ENCODE results near the gene CDH8.

CDH8 gene

GRCh38 chr16:61879306-61879705 is 156.9 kb downstream of the CDH8 start:
- Histone ChIP-seq H3K36me3 (ENCODE audit: control insufficient read depth, insufficient read depth, low read length) (no peaks in the 10 kb centered on the region), H3K27ac (ENCODE audit: insufficient read depth, low read depth, low read length, poor library complexity, severe bottlenecking) (no peak overlapping the region), H3K27me3 (ENCODE audit: control insufficient read depth, insufficient read depth, low read length, poor library complexity, severe bottlenecking) (no peaks in the 10 kb centered on the region), H3K9me3 (ENCODE audit: control insufficient read depth, low read length) (no peaks in the 10 kb centered on the region), H3K4me1 (ENCODE audit: control insufficient read depth, insufficient read depth, low read length) (no peaks in the 10 kb centered on the region), H3K4me3 (ENCODE audit: insufficient read depth, low read depth, low read length) (no peak overlapping the region)
- WGBS, 2 experiments, result 94 to 96% methylated on average over 3 of the region's 3 CpGs

- H3K27me3 ChIP-seq (ENCODE audit: control insufficient read depth, insufficient read depth, low read length, poor library complexity, severe bottlenecking), result no peaks in the 10 kb centered on the region
- no peaks in the 10 kb centered on the region for H3K36me3 ChIP-seq (ENCODE audit: control insufficient read depth, insufficient read depth, low read length)
- H3K4me1 ChIP-seq (ENCODE audit: control insufficient read depth, insufficient read depth, low read length), result no peaks in the 10 kb centered on the region
- no peak overlapping the region for H3K4me3 ChIP-seq (ENCODE audit: insufficient read depth, low read depth, low read length)
- H3K27ac ChIP-seq (ENCODE audit: insufficient read depth, low read depth, low read length, poor library complexity, severe bottlenecking), result no peak overlapping the region
- WGBS, 2 experiments, result 100% methylated on average over 1 of the region's 1 CpG
- no peaks in the 10 kb centered on the region for H3K9me3 ChIP-seq (ENCODE audit: control insufficient read depth, low read length)
These were observed 158.8 kb downstream of the CDH8 start for GRCh38 chr16:61877436-61877835.

DNA sequence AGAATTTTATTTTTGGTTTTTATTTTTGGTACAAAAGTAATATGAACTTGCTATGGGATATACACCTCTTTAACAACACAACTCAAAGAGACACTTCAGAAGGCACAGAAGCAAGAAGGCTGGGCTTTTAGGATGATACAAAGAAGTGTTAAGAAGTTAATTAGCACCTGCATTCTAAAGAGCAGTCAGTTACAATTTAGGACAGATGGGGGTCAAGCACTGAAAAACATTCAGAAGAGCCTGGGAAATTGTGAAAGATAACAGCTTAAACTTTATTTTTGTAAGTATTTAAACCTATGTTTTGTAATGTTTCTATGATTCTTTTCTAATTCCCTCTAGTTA is 163.5 kb downstream of the CDH8 start:
- no peak overlapping the region for H3K4me3 ChIP-seq (ENCODE audit: insufficient read depth, low read depth, low read length)
- no peaks in the 10 kb centered on the region for H3K4me1 ChIP-seq (ENCODE audit: control insufficient read depth, insufficient read depth, low read length)
- H3K9me3 ChIP-seq (ENCODE audit: control insufficient read depth, low read length), result no peaks in the 10 kb centered on the region
- H3K27ac ChIP-seq (ENCODE audit: insufficient read depth, low read depth, low read length, poor library complexity, severe bottlenecking), result no peak overlapping the region
- no peaks in the 10 kb centered on the region for H3K27me3 ChIP-seq (ENCODE audit: control insufficient read depth, insufficient read depth, low read length, poor library complexity, severe bottlenecking)
- no peaks in the 10 kb centered on the region for H3K36me3 ChIP-seq (ENCODE audit: control insufficient read depth, insufficient read depth, low read length)

GRCh38 chr16:61871837-61872777 is 164.1 kb downstream of the CDH8 start:
- H3K36me3 ChIP-seq (ENCODE audit: control insufficient read depth, insufficient read depth, low read length), result no peaks in the 10 kb centered on the region
- WGBS, 2 experiments, result 64 to 70% methylated on average over 4 to 5 of the region's 6 CpGs
- H3K27me3 ChIP-seq (ENCODE audit: control insufficient read depth, insufficient read depth, low read length, poor library complexity, severe bottlenecking), result no peaks in the 10 kb centered on the region
- H3K9me3 ChIP-seq (ENCODE audit: control insufficient read depth, low read length), result no peaks in the 10 kb centered on the region
- H3K27ac ChIP-seq (ENCODE audit: insufficient read depth, low read depth, low read length, poor library complexity, severe bottlenecking), result no peak overlapping the region
- peaks cover 5% of the 10 kb centered on the region for H3K4me1 ChIP-seq (ENCODE audit: control insufficient read depth, insufficient read depth, low read length)
- H3K4me3 ChIP-seq (ENCODE audit: insufficient read depth, low read depth, low read length), result no peak overlapping the region

DNA sequence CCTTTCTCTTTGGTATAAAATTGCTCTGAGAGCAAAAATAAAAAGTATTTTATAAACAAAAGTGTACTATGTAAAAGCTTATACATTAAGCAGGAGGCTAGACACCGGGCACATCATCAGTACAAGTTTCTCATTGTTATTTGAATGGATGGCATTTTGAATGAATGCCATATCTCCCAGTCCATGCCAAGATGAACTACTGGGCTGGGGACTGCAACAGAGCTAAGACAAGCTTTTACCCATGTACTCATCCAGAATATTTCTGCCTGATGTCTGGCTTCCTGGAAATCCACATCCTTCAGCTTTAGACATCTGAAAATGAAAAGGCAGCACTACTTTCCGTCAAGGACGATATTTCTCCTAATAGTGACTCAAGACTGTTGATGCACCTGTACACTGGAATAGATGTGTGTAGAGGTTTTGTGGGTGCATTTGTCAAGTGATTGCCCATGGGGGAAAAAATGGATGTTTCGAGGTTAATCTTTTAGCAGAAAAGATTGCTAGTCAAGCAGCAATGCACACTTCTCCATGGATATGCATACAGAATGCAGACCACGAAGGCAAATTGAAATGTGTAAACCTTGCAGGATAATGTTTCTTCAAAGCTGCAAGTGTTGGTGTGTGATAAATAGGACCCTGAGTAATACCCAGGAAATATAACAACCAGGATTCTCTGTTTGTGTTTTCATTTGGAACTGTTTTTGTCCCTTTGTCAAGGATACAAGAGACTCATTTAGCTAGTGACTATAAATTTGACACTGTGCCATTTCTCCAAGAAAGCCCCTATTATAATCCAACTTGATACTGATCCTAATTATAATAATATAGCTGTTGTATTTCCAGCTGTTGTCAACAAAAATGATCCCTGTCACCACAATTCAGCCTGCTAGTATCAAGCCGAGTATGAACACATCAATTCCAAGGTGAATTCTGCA is 173.8 kb downstream of the CDH8 start:
- Histone ChIP-seq H3K4me1 (ENCODE audit: control insufficient read depth, insufficient read depth, low read length) (peaks cover 8% of the 10 kb centered on the region), H3K36me3 (ENCODE audit: control insufficient read depth, insufficient read depth, low read length) (no peaks in the 10 kb centered on the region), H3K9me3 (ENCODE audit: control insufficient read depth, low read length) (no peaks in the 10 kb centered on the region), H3K4me3 (ENCODE audit: insufficient read depth, low read depth, low read length) (no peak overlapping the region), H3K27me3 (ENCODE audit: control insufficient read depth, insufficient read depth, low read length, poor library complexity, severe bottlenecking) (no peaks in the 10 kb centered on the region), H3K27ac (ENCODE audit: insufficient read depth, low read depth, low read length, poor library complexity, severe bottlenecking) (no peak overlapping the region)
- 95 to 97% methylated on average over 6 of the region's 6 CpGs for WGBS, 2 experiments

- Histone ChIP-seq H3K36me3 (ENCODE audit: control insufficient read depth, insufficient read depth, low read length) (no peaks in the 10 kb centered on the region), H3K4me1 (ENCODE audit: control insufficient read depth, insufficient read depth, low read length) (peaks cover 5% of the 10 kb centered on the region), H3K27me3 (ENCODE audit: control insufficient read depth, insufficient read depth, low read length, poor library complexity, severe bottlenecking) (no peaks in the 10 kb centered on the region), H3K4me3 (ENCODE audit: insufficient read depth, low read depth, low read length) (no peak overlapping the region), H3K9me3 (ENCODE audit: control insufficient read depth, low read length) (no peaks in the 10 kb centered on the region), H3K27ac (ENCODE audit: insufficient read depth, low read depth, low read length, poor library complexity, severe bottlenecking) (no peak overlapping the region)
- WGBS, 2 experiments, result 89 to 100% methylated on average over 1 of the region's 1 CpG
These were observed 177.2 kb downstream of the CDH8 start for GRCh38 chr16:61858988-61859387.

- no peak overlapping the region for H3K4me3 ChIP-seq (ENCODE audit: insufficient read depth, low read depth, low read length)
- no peaks in the 10 kb centered on the region for H3K9me3 ChIP-seq (ENCODE audit: control insufficient read depth, low read length)
- no peaks in the 10 kb centered on the region for H3K27me3 ChIP-seq (ENCODE audit: control insufficient read depth, insufficient read depth, low read length, poor library complexity, severe bottlenecking)
- H3K36me3 ChIP-seq (ENCODE audit: control insufficient read depth, insufficient read depth, low read length), result no peaks in the 10 kb centered on the region
- no peak overlapping the region for H3K27ac ChIP-seq (ENCODE audit: insufficient read depth, low read depth, low read length, poor library complexity, severe bottlenecking)
- 95 to 98% methylated on average over 2 of the region's 2 CpGs for WGBS, 2 experiments
- H3K4me1 ChIP-seq (ENCODE audit: control insufficient read depth, insufficient read depth, low read length), result peaks cover 11% of the 10 kb centered on the region
These were observed 193.6 kb downstream of the CDH8 start for GRCh38 chr16:61842666-61843065.

DNA sequence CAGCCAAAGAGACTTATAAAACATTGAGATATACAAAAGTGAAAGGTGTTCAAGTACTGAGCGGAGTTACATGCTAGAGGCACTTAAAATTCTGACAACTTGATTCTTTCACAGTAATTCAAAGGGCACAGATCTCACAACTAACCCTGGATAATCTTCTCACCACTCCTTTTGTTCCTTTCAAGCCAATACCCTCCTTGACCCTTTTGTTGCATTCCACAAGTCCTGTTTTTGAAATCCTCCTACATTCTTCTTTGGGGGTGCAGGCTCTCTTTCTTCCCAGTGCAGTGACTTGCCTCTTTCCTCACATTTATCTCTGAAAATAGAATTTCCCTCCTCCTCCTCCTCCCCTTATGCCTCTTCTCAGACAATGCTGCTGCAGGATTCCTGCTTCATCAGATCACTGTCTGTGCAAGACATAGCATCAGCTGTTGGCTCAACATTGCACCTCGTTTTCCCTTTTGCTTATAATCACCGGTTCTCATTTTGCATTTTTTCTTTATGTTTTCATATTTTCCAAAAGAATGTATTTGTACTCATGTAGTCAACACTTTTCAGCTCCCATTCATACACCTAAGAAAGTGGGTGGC is 199.3 kb downstream of the CDH8 start:
- Histone ChIP-seq H3K27me3 (ENCODE audit: control insufficient read depth, insufficient read depth, low read length, poor library complexity, severe bottlenecking) (no peaks in the 10 kb centered on the region), H3K4me3 (ENCODE audit: insufficient read depth, low read depth, low read length) (no peak overlapping the region), H3K4me1 (ENCODE audit: control insufficient read depth, insufficient read depth, low read length) (peaks cover 31% of the 10 kb centered on the region), H3K36me3 (ENCODE audit: control insufficient read depth, insufficient read depth, low read length) (no peaks in the 10 kb centered on the region), H3K9me3 (ENCODE audit: control insufficient read depth, low read length) (no peaks in the 10 kb centered on the region), H3K27ac (ENCODE audit: insufficient read depth, low read depth, low read length, poor library complexity, severe bottlenecking) (peak overlapping the region; percentile 87)
- WGBS, 2 experiments, result 48 to 50% methylated on average over 2 to 3 of the region's 3 CpGs

DNA sequence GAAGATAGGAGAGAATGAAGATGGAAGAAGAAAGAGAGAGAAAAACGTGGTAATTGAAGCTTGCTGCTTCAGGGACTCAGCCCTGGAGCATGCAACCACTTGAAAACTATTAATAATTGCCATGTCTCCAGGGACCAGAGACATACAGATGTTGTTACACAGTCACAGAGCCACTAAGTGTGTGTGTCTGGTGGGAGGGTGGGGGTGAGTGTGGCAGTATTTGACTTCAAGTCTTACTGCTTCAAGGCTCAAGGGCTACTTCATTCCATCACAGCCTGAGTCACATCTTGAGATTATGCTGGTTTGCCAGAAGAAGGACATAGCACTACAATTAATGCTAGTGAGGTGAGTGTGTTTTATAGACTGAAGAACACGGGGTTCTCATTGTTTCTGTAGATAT is 202.2 kb downstream of the CDH8 start:
- H3K4me1 ChIP-seq (ENCODE audit: control insufficient read depth, insufficient read depth, low read length), result peaks cover 31% of the 10 kb centered on the region
- WGBS, 2 experiments, result 89 to 96% methylated on average over 1 to 2 of the region's 2 CpGs
- H3K27ac ChIP-seq (ENCODE audit: insufficient read depth, low read depth, low read length, poor library complexity, severe bottlenecking), result no peak overlapping the region
- no peaks in the 10 kb centered on the region for H3K36me3 ChIP-seq (ENCODE audit: control insufficient read depth, insufficient read depth, low read length)
- H3K9me3 ChIP-seq (ENCODE audit: control insufficient read depth, low read length), result no peaks in the 10 kb centered on the region
- no peaks in the 10 kb centered on the region for H3K27me3 ChIP-seq (ENCODE audit: control insufficient read depth, insufficient read depth, low read length, poor library complexity, severe bottlenecking)
- no peak overlapping the region for H3K4me3 ChIP-seq (ENCODE audit: insufficient read depth, low read depth, low read length)

Data from ectodermal cell (in vitro differentiated cells).